ENCODE data around the gene KMT5B. TPM values are rescaled to one million over a fixed set of nuclear protein-coding genes. Genes with fewer than 3 reads are reported as not detected.

KMT5B gene
- total and polyA plus RNA-seq, 10 of the 15 experiments (the other 5 are each of a cell fraction or from before 2014, with no cell fraction given): 4.7 to 21.8 (median 18.0) TPM

DNA sequence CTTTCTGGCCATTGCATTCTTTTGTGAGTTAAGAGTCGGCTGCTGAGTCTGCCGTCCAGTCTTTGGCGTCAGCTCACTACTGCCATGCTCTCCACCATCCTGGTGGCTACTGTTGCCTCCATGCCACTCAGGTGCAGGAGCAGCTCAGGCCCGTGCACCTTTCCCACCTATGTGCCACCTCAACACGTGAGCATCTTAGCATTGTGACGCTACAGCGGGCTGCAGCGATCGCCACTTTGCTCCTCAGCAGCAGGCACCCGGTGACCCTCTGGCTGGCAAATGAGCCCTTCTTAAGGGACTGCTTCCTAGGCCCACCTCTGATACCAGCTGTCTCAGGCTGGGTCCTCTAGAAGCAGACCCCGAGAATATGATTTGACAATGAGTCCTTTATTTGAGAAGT lies 11.5 kb upstream of the KMT5B start:
- peaks cover 2% of the 10 kb centered on the region; the same call in 1 of the 2 replicates for H3K4me1 ChIP-seq (ENCODE audit: control insufficient read depth, insufficient read depth, low read length)
- H2AFZ ChIP-seq (ENCODE audit: control insufficient read depth, low read depth, low read length): no peak overlapping the region
- 69% methylated on average over 11 of the region's 11 CpGs for WGBS (ENCODE audit: insufficient coverage, insufficient replicate concordance, low lambda C conversion rate, missing lambda C conversion rate)
- H3K79me2 ChIP-seq (ENCODE audit: control insufficient read depth, insufficient read depth, low read length): no peaks in the 10 kb centered on the region
- H3K4me2 ChIP-seq (ENCODE audit: control insufficient read depth, insufficient read depth): no peak overlapping the region
- SMC1A ChIA-PET (ENCODE audit: uncharacterized antibody, unreplicated experiment): no interaction called here
- RAD21 ChIA-PET (ENCODE audit: unreplicated experiment): interaction anchor here (1.2 kb wide), 1 partner anchor 75 kb away, joined by 3 read pairs; no protein-coding TSS in a partner anchor
- BruUV-seq (replicated peaks): no TSS peak
- CTCF ChIA-PET: interaction anchor here (1.1 kb wide), 1 partner anchor 73 kb away, joined by 3 read pairs; no protein-coding TSS in a partner anchor
- H3K4me3 ChIP-seq: no peak overlapping the region
- H3K9ac ChIP-seq (ENCODE audit: control insufficient read depth, insufficient read depth, low read length): no peak overlapping the region
- peaks cover 7% of the 10 kb centered on the region; the same call in 2 of the 3 replicates for H3K9me3 ChIP-seq (replicated peaks; ENCODE audit: control insufficient read depth, insufficient read depth, low read length)
- no peaks in the 10 kb centered on the region for H3K27me3 ChIP-seq (replicated peaks in 1 of 2; ENCODE audit: control insufficient read depth in 2 of 2, insufficient read depth in 2 of 2, low read length in 1 of 2)
- no peaks in the 10 kb centered on the region for H3K36me3 ChIP-seq (ENCODE audit: control insufficient read depth in 2 of 2, insufficient read depth in 2 of 2, low read length in 1 of 2)
- POLR2A ChIA-PET: no interaction called here
- no peak overlapping the region for H3K27ac ChIP-seq (ENCODE audit: control insufficient read depth, insufficient read depth)
- DNase-seq (ENCODE audit: low read depth, low spot score): no peak
- H4K20me1 ChIP-seq (ENCODE audit: control insufficient read depth, insufficient read depth): no peaks in the 10 kb centered on the region
- ATAC-seq: no peak
- intact Hi-C loops (cut with micrococcal nuclease; ENCODE audit: unreplicated experiment): no loop called here
- FAIRE-seq: no peak
- in situ Hi-C loops (cut with MboI): no loop called here
- TF ChIP-seq NFYA (IDR thresholded peaks at IDR 0.05; ENCODE audit: borderline replicate concordance, low read depth, low read length) (no peak), ZZZ3 (IDR thresholded peaks at IDR 0.05; ENCODE audit: control insufficient read depth, insufficient read length, low read depth) (no peak), TARDBP (IDR thresholded peaks at IDR 0.05; ENCODE audit: borderline replicate concordance) (no peak), CHD4 (IDR thresholded peaks at IDR 0.05) (no peak), POU2F2 (IDR thresholded peaks at IDR 0.05; ENCODE audit: borderline replicate concordance, low read depth, low read length) (no peak), ESRRA (IDR thresholded peaks at IDR 0.05; ENCODE audit: low read length) (no peak), E2F8 (IDR thresholded peaks at IDR 0.05; ENCODE audit: low read depth, partially characterized antibody) (no peak), POLR2A (IDR thresholded peaks at IDR 0.05; ENCODE audit: low read depth, low read length) (no peak), ATF2 (IDR thresholded peaks at IDR 0.05; ENCODE audit: low read length) (no peak), SKIL (IDR thresholded peaks at IDR 0.05; ENCODE audit: low read depth, poor library complexity, severe bottlenecking) (no peak), BCL11A (IDR thresholded peaks at IDR 0.05; ENCODE audit: low read depth, low read length) (no peak), BRCA1 (IDR thresholded peaks at IDR 0.05; ENCODE audit: low read depth, low read length) (no peak), FOXM1 (IDR thresholded peaks at IDR 0.05; ENCODE audit: low read depth, low read length) (no peak), PAX8 (IDR thresholded peaks at IDR 0.05) (no peak), ZNF592 (IDR thresholded peaks at IDR 0.05) (no peak), STAT1 (conservative IDR thresholded peaks at IDR 0.05) (no peak)
